PFSK-1 (cell line): ENCODE measurements around the gene ZNF598.

ENCODE experiments used
- POLR2AphosphoS5 ChIP-seq: IDR thresholded peaks from 2 replicates; pipeline ENCODE4 v1.6.1; 2012; ENCODE audit warnings: low read depth, mild to moderate bottlenecking, control low read depth, low read length, moderate library complexity
- SIN3A ChIP-seq: IDR thresholded peaks from 2 replicates; pipeline ENCODE4 v1.6.1; 2012; ENCODE audit warnings: mild to moderate bottlenecking, low read length, moderate library complexity, borderline replicate concordance; ENCODE audit not compliant: insufficient read depth
- TAF1 ChIP-seq: IDR thresholded peaks from 2 replicates; pipeline ENCODE4 v1.6.1; 2012; ENCODE audit warnings: low read length, control low read depth, borderline replicate concordance; ENCODE audit not compliant: insufficient read depth
- TF ChIP-seq, protein P1 (sequence below), 2 experiments: IDR thresholded peaks; 2 replicates each; pipeline versions ENCODE4 v1.6.1 to v1.8.0; 2011 to 2012; ENCODE audit warnings: low read depth in 2 of 2, low read length in 2 of 2, control low read depth in 1 of 2, inconsistent platforms in 1 of 2, mild to moderate bottlenecking in 1 of 2, moderate library complexity in 1 of 2; ENCODE audit not compliant: insufficient read depth in 1 of 2

DNA sequence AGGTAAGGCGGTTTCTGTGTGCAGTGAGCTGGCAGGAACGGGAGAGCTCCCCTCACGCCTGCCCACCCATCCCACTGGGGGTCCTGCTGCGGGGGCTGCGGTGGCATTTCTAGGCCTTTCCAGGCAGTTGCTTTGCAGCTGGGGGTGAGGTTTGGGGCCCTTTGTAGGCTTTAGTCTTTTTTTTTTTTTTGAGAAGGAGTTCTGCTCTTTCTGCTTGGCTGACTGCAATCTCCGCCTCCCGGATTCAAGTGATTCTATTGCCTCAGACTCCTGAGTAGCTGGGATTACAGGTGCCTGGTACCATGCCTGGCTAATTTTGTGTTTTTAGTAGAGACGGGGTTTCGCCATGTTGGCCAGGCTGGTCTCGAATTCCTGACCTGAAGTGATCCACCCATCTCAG lies 49.3 kb upstream of the ZNF598 start:
- TF ChIP-seq, protein P1, sequence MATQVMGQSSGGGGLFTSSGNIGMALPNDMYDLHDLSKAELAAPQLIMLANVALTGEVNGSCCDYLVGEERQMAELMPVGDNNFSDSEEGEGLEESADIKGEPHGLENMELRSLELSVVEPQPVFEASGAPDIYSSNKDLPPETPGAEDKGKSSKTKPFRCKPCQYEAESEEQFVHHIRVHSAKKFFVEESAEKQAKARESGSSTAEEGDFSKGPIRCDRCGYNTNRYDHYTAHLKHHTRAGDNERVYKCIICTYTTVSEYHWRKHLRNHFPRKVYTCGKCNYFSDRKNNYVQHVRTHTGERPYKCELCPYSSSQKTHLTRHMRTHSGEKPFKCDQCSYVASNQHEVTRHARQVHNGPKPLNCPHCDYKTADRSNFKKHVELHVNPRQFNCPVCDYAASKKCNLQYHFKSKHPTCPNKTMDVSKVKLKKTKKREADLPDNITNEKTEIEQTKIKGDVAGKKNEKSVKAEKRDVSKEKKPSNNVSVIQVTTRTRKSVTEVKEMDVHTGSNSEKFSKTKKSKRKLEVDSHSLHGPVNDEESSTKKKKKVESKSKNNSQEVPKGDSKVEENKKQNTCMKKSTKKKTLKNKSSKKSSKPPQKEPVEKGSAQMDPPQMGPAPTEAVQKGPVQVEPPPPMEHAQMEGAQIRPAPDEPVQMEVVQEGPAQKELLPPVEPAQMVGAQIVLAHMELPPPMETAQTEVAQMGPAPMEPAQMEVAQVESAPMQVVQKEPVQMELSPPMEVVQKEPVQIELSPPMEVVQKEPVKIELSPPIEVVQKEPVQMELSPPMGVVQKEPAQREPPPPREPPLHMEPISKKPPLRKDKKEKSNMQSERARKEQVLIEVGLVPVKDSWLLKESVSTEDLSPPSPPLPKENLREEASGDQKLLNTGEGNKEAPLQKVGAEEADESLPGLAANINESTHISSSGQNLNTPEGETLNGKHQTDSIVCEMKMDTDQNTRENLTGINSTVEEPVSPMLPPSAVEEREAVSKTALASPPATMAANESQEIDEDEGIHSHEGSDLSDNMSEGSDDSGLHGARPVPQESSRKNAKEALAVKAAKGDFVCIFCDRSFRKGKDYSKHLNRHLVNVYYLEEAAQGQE (IDR thresholded peaks at IDR 0.05; ENCODE audit: insufficient read depth in 1 of 2, low read depth in 2 of 2, low read length in 2 of 2), result no peak
- TF ChIP-seq TAF1 (no peak), SIN3A (no peak), POLR2AphosphoS5 (no peak)
